DND-41 (cell line): ENCODE measurements around the gene SPINK6.

ENCODE experiments used
- ATAC-seq: fragments of 200-7000 bp; cut with Tn5 transposase; 3 replicates; pipeline ENCODE4 v1.9.1; 2021; ENCODE audit warnings: low read depth; ENCODE audit not compliant: insufficient read depth
- DNase-seq: peaks from one replicate; pipeline ENCODE4 v3.0.0-alpha.2; 2020
- H2AFZ ChIP-seq: 2 replicates; pipeline ENCODE4 v1.6.0; 2012; ENCODE audit warnings: low read depth, low read length
- H3K27ac ChIP-seq: 2 replicates; pipeline ENCODE4 v1.5.1; 2012; ENCODE audit warnings: low read length, inconsistent platforms
- H3K27me3 ChIP-seq: fragments of 200-600 bp; sonication (generic); 2 replicates; pipeline ENCODE4 v1.6.0; 2012; ENCODE audit warnings: low read length, mild to moderate bottlenecking, inconsistent platforms; ENCODE audit not compliant: insufficient read depth, poor library complexity
- H3K36me3 ChIP-seq: 2 replicates; pipeline ENCODE4 v1.5.1; 2012; ENCODE audit warnings: low read length, inconsistent platforms; ENCODE audit not compliant: insufficient read depth
- H3K4me1 ChIP-seq: 2 replicates; pipeline ENCODE4 v1.5.1; 2012; ENCODE audit warnings: mild to moderate bottlenecking, low read length; ENCODE audit not compliant: insufficient read depth
- H3K4me2 ChIP-seq: 2 replicates; pipeline ENCODE4 v1.6.0; 2012; ENCODE audit warnings: mild to moderate bottlenecking, moderate library complexity, low read length, inconsistent platforms; ENCODE audit not compliant: insufficient read depth
- H3K4me3 ChIP-seq, 2 experiments: fragments of 200-600 bp in 1 of 2; shearing (Covaris generic) in 1 of 2; 2 replicates each; pipeline ENCODE4 v1.5.1; 2012 to 2016; ENCODE audit warnings: inconsistent platforms in 2 of 2, low read length in 2 of 2, mild to moderate bottlenecking in 2 of 2, low read depth in 1 of 2, moderate library complexity in 1 of 2
- H3K79me2 ChIP-seq: 2 replicates; pipeline ENCODE4 v1.6.0; 2012; ENCODE audit warnings: low read length, inconsistent platforms; ENCODE audit not compliant: insufficient read depth
- H3K9ac ChIP-seq: 2 replicates; pipeline ENCODE4 v1.6.0; 2012; ENCODE audit warnings: low read depth, mild to moderate bottlenecking, inconsistent platforms, low read length, moderate library complexity
- H3K9me3 ChIP-seq: 2 replicates; pipeline ENCODE4 v1.5.1; 2012; ENCODE audit warnings: low read length, moderate library complexity, mild to moderate bottlenecking, inconsistent platforms; ENCODE audit not compliant: insufficient read depth, severe bottlenecking
- H4K20me1 ChIP-seq: 2 replicates; pipeline ENCODE4 v1.6.0; 2012; ENCODE audit warnings: low read length; ENCODE audit not compliant: insufficient read depth
- EZH2 ChIP-seq: IDR thresholded peaks from 3 replicates; pipeline ENCODE4 v1.6.1; 2012; ENCODE audit warnings: borderline replicate concordance, low read depth, mild to moderate bottlenecking, moderate library complexity, low read length, inconsistent platforms; ENCODE audit not compliant: severe bottlenecking
- TF ChIP-seq, protein P1 (sequence below): IDR thresholded peaks from 2 replicates; pipeline ENCODE4 v1.5.1; 2012; ENCODE audit warnings: borderline replicate concordance, low read length, moderate library complexity, mild to moderate bottlenecking; ENCODE audit not compliant: poor library complexity, severe bottlenecking; ENCODE audit errors: extremely low read depth

SPINK6 gene

DNA sequence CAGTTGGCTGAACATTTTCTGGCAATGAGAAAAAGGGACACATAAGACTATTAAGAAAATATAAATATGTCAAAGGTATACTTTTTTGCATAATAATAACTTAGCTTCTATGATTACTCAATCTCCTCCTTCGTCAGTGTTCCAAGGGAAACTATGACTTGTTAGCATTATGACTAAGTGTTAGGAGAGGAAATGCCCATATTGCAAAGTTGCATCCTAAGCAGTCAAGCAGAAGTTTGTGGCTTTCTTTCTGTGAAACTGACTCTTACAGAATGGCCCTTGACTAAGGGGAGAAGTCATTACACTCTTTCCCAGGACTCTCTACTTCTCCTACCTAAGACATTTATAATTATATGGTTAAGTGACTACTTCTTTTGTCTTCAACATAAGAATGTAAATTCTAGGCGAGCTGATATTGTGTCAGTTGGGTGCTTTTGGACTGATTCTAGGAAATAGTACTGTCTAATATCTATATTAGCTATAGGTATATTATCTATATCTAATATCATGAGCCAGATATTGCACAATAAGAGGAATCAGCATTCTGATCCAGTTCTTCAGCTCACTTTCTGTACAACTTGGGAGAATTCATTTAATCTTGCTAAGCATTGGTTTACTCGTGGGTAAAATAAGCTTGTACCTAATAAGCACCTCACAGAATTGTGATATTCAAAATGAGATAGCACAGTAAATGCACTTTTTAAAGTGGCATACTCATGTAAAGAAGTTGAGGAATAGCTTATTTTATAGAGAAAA is 16.4 kb upstream of the SPINK6 start:
- TF ChIP-seq, protein P1, sequence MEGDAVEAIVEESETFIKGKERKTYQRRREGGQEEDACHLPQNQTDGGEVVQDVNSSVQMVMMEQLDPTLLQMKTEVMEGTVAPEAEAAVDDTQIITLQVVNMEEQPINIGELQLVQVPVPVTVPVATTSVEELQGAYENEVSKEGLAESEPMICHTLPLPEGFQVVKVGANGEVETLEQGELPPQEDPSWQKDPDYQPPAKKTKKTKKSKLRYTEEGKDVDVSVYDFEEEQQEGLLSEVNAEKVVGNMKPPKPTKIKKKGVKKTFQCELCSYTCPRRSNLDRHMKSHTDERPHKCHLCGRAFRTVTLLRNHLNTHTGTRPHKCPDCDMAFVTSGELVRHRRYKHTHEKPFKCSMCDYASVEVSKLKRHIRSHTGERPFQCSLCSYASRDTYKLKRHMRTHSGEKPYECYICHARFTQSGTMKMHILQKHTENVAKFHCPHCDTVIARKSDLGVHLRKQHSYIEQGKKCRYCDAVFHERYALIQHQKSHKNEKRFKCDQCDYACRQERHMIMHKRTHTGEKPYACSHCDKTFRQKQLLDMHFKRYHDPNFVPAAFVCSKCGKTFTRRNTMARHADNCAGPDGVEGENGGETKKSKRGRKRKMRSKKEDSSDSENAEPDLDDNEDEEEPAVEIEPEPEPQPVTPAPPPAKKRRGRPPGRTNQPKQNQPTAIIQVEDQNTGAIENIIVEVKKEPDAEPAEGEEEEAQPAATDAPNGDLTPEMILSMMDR = no peak
- TF ChIP-seq EZH2 = no peak
- no peaks in the 10 kb centered on the region for H3K9me3 ChIP-seq
- ATAC-seq = no peak

DNA sequence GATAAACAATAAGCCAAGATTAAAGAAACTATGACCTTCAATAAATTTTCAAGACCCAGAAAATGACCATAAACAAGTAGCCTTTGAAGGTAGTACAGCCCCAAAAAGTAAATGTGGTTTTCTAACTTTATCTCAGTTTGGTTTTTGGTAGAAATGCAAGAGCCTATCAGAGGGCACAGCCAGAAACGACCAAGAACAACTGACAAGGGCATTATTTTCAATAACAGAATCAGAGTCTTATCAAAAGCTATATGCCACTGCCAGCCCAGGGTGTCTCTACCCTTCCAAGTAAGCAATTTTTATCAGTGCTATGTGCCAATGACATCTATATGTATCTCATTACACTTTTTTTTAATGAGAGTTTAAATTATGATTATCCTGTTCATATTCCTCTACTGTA is 11.8 kb upstream of the SPINK6 start:
- no peaks in the 10 kb centered on the region for H4K20me1 ChIP-seq
- DNase-seq (no peak), ATAC-seq (no peak)
- H3K4me2 ChIP-seq = no peak overlapping the region
- no peak overlapping the region for H3K9ac ChIP-seq
- H2AFZ ChIP-seq = no peak overlapping the region
- H3K4me3 ChIP-seq = no peak overlapping the region
- no peak overlapping the region for H3K27ac ChIP-seq
- H3K9me3 ChIP-seq = no peaks in the 10 kb centered on the region
- TF ChIP-seq, protein P1 = no peak
- no peak for TF ChIP-seq EZH2
- H3K27me3 ChIP-seq = no peaks in the 10 kb centered on the region
- no peaks in the 10 kb centered on the region for H3K36me3 ChIP-seq
- no peaks in the 10 kb centered on the region for H3K79me2 ChIP-seq
- no peaks in the 10 kb centered on the region for H3K4me1 ChIP-seq

More for the DNA sequence above, 16.4 kb upstream of the SPINK6 start:
- H4K20me1 ChIP-seq = no peaks in the 10 kb centered on the region
- H3K4me1 ChIP-seq = no peaks in the 10 kb centered on the region
- H3K36me3 ChIP-seq = no peaks in the 10 kb centered on the region
- H3K4me2 ChIP-seq = no peak overlapping the region
- no peaks in the 10 kb centered on the region for H3K27me3 ChIP-seq
- H3K9ac ChIP-seq = no peak overlapping the region
- no peak overlapping the region for H3K4me3 ChIP-seq
- no peaks in the 10 kb centered on the region for H3K79me2 ChIP-seq
- no peak overlapping the region for H2AFZ ChIP-seq
- no peak overlapping the region for H3K27ac ChIP-seq
- no peak for DNase-seq

DNA sequence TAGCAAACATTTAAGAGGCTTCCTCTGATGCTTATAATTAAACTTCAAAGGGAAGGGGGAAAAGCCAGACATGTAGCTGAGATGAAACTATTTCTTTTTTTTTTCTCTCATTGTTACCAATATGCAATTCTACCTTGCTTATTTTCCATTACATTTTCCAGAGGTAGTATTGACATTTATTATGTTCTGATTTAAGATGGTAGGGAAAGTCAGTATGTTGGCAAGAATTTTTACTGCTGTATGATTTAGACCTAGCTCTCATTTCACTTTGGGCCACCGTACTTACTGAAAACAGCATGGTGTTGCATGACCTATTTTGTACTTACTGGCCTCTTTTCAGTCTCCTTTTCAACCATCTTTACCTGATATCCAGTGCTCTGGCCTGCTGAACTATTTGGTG is 9.6 kb upstream of the SPINK6 start:
- no peak overlapping the region for H3K4me2 ChIP-seq
- H3K27ac ChIP-seq = no peak overlapping the region
- no peaks in the 10 kb centered on the region for H3K79me2 ChIP-seq
- H3K36me3 ChIP-seq = no peaks in the 10 kb centered on the region
- no peak overlapping the region for H2AFZ ChIP-seq
- no peaks in the 10 kb centered on the region for H3K4me1 ChIP-seq
- no peak for ATAC-seq
- no peak overlapping the region for H3K4me3 ChIP-seq
- TF ChIP-seq, protein P1 = no peak
- no peak for TF ChIP-seq EZH2
- H4K20me1 ChIP-seq = no peaks in the 10 kb centered on the region
- no peaks in the 10 kb centered on the region for H3K27me3 ChIP-seq
- no peak for DNase-seq
- H3K9me3 ChIP-seq = no peaks in the 10 kb centered on the region
- H3K9ac ChIP-seq = no peak overlapping the region

DNA sequence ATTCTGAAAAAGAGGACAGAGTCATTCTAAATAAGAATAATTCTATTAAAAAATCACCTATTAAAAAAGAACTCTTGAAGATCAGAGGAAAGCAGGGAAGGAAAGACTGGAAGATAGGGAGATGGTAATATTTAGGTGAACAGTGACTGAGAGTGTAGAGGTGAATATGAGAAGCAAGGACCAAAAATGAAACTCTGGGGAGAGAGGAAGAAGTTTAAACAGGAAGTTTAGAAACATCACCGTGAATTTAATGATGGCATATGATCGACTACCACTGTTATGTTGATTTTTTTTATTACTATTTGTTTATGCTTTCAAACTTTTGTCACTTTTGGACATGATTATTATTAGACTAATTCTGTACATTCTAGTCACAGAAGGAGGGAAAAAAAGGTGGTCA is 1.7 kb upstream of the SPINK6 start:
- Histone ChIP-seq H2AFZ (no peak overlapping the region), H3K4me1 (no peaks in the 10 kb centered on the region), H3K4me2 (no peak overlapping the region), H3K9ac (no peak overlapping the region), H3K27me3 (no peaks in the 10 kb centered on the region), H3K36me3 (no peaks in the 10 kb centered on the region), H3K9me3 (no peaks in the 10 kb centered on the region), H3K79me2 (no peaks in the 10 kb centered on the region), H3K4me3 (no peak overlapping the region), H3K27ac (no peak overlapping the region), H4K20me1 (no peaks in the 10 kb centered on the region)
- TF ChIP-seq, protein P1 = no peak
- no peak for TF ChIP-seq EZH2
- DNase-seq (no peak), ATAC-seq (no peak)
